GM11168 (cell line): ENCODE measurements around the gene TRAP1.

Experiments
- in situ Hi-C: fragments of 300-500 bp; cut with MboI; formaldehyde crosslinking; loops from one replicate; pipeline ENCODE4 v1.12.0; 2022; ENCODE audit warnings: low sequenced_read_pairs; ENCODE audit not compliant: unreplicated experiment

Gene TRAP1

GRCh38 chr16:3717235-3718018 lies at the start of gene TRAP1:
TSS of gene TRAP1 (minus strand) at chr16:3717524. CDS start at chr16:3717508, 16 bp downstream.
- in situ Hi-C loops: no loop called here

GRCh38 chr16:3766177-3766576 lies 48.9 kb upstream of the TRAP1 start:
- in situ Hi-C loops: no loop called here

DNA sequence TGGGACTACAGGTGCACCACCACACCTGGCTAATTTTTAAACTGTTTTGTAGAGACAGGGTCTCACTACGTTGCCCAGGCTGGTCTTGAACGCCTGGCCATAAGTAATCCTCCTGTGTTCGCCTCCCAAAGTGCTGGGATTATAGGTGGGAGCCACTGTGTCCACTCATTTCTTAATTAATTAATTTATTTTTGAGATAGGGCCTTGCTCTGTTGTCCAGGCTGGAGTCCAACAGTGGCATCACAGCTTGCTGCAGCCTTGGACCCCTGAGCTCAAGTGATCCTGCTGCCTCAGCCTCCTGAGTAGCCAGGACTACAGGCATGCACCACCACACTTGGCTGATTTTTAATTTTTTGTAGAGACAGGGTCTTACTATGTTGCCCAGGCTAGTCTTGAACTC lies 47.1 kb upstream of the TRAP1 start:
- in situ Hi-C loops: no loop called here

GRCh38 chr16:3762107-3762750 lies 44.9 kb upstream of the TRAP1 start:
- in situ Hi-C loops: no loop called here

GRCh38 chr16:3761375-3762106 lies 44.2 kb upstream of the TRAP1 start:
- in situ Hi-C loops: no loop called here

- in situ Hi-C loops: no loop called here
Measured at GRCh38 chr16:3760518-3760917, 43.2 kb upstream of the TRAP1 start.

GRCh38 chr16:3759736-3760135 lies 42.4 kb upstream of the TRAP1 start:
- in situ Hi-C loops: no loop called here

- in situ Hi-C loops: no loop called here
Measured at GRCh38 chr16:3756113-3756512, 38.8 kb upstream of the TRAP1 start.

DNA sequence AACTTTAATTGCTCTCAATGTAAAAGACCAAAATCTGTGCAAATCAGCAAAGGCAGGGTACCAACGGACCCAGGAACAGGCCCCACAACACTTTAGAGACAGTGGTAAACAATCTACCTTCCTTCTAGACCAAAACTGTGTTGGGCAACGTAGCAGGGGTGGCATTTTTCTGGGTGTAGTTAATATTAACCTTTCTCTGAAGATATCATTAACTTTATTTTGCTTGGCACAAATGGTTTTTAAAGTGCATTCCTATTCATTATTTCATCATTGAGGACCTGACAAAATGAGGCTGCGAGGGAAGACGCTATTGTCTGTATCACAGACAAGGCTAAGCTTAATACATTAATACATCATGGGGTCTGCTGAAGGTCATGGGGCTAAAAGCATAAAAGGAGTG lies 37.9 kb upstream of the TRAP1 start:
- in situ Hi-C loops: no loop called here

- in situ Hi-C loops: no loop called here
Measured at GRCh38 chr16:3754772-3755171, 37.4 kb upstream of the TRAP1 start.

DNA sequence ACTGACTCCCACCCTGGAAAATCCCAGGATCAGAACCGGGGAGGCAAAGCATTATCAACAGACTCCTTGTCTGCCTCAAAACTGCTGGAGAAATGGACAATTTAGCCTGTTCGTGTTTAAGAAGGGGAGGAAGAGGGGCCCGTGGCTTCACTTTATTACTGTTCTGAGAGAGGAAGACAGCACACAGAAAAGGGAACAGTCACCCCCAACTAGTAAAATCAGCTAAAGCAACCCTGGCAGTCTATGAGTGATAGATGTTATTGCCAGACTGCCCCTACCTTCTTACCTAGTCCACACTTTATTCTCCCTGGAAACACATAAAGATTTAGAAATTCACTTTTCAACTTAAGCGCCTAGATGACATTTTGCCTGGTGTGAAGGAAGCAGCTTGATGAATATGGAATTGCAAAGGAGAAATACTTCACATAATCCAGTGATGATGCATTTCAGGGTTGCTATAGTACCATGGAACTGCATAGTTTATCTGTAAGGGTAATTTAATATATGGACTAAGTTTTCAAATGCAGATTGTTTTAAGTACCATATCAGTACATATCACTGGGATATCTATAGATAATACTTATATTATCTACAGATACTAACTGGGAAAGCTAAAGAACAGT lies 36.9 kb upstream of the TRAP1 start:
- in situ Hi-C loops: no loop called here

- in situ Hi-C loops: no loop called here
Measured at GRCh38 chr16:3752984-3753383, 35.7 kb upstream of the TRAP1 start.

- in situ Hi-C loops: no loop called here
Measured at GRCh38 chr16:3751878-3752277, 34.6 kb upstream of the TRAP1 start.

DNA sequence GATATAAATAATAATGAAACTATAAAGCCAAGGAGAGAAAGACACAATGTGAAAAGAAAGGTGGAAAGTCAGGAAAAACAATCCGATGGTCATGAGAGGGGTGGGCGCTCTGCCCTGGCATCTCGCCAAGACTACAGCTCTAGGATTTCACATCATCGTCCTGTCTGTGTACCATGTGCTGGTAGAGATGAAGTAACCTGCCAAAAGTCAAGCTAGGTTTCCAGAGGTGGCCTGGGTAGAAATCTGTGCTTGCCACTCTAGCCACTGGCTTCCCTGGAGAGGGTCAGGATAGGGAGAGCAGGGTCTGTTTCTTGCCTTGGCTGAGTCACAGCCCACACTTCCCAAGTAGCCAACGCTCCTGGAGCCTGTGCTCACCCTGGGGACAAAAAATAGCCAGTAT lies 31.0 kb upstream of the TRAP1 start:
- in situ Hi-C loops: no loop called here

- in situ Hi-C loops: no loop called here
Measured at GRCh38 chr16:3745751-3746355, 28.5 kb upstream of the TRAP1 start.

DNA sequence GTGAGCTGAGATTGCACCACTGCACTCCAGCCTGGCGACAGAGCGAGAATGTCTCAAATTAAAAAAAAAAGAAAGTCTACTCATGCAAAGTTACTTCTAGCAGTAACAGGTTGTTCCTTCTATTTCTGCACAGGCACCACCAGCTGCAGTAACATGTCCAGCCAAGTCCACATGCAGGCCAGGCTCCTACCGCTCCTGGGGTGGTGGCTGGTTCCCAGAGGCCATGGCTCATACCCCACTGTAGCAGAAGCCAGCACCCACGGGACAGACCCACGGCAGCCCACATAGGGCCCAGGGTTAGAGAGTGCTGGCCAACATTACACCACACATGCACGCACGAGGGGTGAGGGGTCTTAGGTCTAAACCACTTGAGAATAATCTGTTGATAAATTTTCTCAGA lies 26.7 kb upstream of the TRAP1 start:
- in situ Hi-C loops: no loop called here

DNA sequence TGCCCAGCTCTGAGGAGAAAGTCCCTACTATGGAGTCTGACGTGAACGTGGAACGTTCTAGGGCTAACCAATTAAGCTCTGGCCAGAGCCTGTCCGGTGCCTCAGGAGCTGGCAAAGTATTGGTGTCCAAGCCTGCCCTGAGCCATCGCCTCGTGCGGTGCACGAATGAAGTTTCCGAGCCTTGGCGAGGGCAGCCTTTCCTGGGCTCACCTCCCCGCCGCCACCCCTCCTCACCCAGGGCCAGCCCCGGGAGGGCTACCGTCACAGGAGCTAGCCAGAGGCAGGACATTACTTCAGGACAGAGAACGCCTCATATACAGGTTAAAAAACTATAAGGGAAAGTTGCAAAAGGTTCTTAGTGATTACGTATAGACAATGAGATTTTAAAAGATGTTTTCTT lies 23.6 kb upstream of the TRAP1 start:
- in situ Hi-C loops: no loop called here

- in situ Hi-C loops: no loop called here
Measured at GRCh38 chr16:3740186-3740585, 22.9 kb upstream of the TRAP1 start.

DNA sequence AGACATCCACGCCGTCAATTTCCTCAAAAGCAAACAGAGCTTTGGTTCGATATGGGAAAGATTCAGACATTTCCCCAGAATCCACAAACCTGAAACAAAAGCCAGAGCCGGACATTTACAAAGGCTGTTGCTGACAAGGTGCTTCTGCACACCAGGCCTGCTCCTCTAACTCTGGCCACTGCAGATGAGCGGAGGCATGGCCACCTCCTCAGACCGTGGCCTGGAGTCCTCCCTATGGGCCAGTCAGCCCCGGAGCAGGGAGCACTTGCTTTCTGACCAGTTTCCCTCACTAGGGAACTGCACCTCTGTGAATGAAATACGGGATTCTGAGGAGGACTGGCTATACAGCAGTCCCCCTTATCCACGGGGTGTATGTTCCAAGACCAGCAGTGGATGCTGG lies 22.3 kb upstream of the TRAP1 start:
- in situ Hi-C loops: no loop called here

- in situ Hi-C loops: no loop called here
Measured at GRCh38 chr16:3738541-3738940, 21.2 kb upstream of the TRAP1 start.
